K562 (cell line): ENCODE measurements around the gene USP48. TPM values are rescaled to one million over a fixed set of nuclear protein-coding genes. Genes with fewer than 3 reads are reported as not detected.
A peak's percentile ranks its signal among the peaks of the same experiment; 100 is the strongest.

Source experiments
- ARHGAP35 ChIP-seq: fragments of 450-650 bp; IDR thresholded peaks from 2 replicates; pipeline ENCODE4 v1.6.1; 2018; ENCODE audit not compliant: partially characterized antibody
- ARID2 ChIP-seq: fragments of 450-650 bp; IDR thresholded peaks from 2 replicates; pipeline ENCODE4 v1.6.1; 2017; ENCODE audit warnings: antibody characterized with exemption, mild to moderate bottlenecking
- CCAR2 ChIP-seq: fragments of 200-400 bp; formaldehyde crosslinking; IDR thresholded peaks from 2 replicates; pipeline ENCODE4 v1.6.1; 2017; ENCODE audit warnings: mild to moderate bottlenecking, low read depth, low read length
- DNMT1 ChIP-seq: fragments of 450-650 bp; IDR thresholded peaks from 2 replicates; pipeline ENCODE4 v1.6.1; 2016; ENCODE audit warnings: antibody characterized with exemption, mild to moderate bottlenecking
- E2F5 ChIP-seq: sonication (generic); formaldehyde crosslinking; IDR thresholded peaks from 2 replicates; pipeline ENCODE4 v1.8.0; 2022; ENCODE audit warnings: mild to moderate bottlenecking, missing genetic modification reagents
- ELF4 ChIP-seq: fragments of 450-650 bp; formaldehyde crosslinking; IDR thresholded peaks from 2 replicates; pipeline ENCODE4 v1.4.0; 2022; ENCODE audit warnings: missing genetic modification characterization
- FOXM1 ChIP-seq, 2 experiments: fragments of 450-650 bp in 1 of 2; sonication (generic) in 1 of 2; formaldehyde crosslinking in 1 of 2; IDR thresholded peaks; 2 replicates each; pipeline versions ENCODE4 v1.6.1 to v1.9.0; 2017 to 2022; ENCODE audit warnings: low read depth in 2 of 2, mild to moderate bottlenecking in 2 of 2, missing genetic modification reagents in 1 of 2, moderate library complexity in 1 of 2
- HBP1 ChIP-seq: fragments of 450-650 bp; formaldehyde crosslinking; IDR thresholded peaks from 2 replicates; pipeline ENCODE4 v1.4.0; 2022; ENCODE audit warnings: missing genetic modification characterization
- HIVEP1 ChIP-seq: fragments of 250-450 bp; sonication (Bioruptor Pico); IDR thresholded peaks from 2 replicates; pipeline ENCODE4 v1.4.0; 2020; ENCODE audit warnings: mild to moderate bottlenecking
- TAF9B ChIP-seq: fragments of 450-650 bp; IDR thresholded peaks from 2 replicates; pipeline ENCODE4 v1.6.1; 2018; ENCODE audit warnings: mild to moderate bottlenecking; ENCODE audit not compliant: partially characterized antibody
- ZNF197 ChIP-seq: fragments of 200-800 bp; sonication (Bioruptor generic); IDR thresholded peaks from 2 replicates; pipeline ENCODE4 v1.6.1; 2016; ENCODE audit warnings: low read depth, missing genetic modification characterization, missing compliant biosample characterization
- ZNF318 ChIP-seq, 2 experiments: fragments of 450-650 bp; IDR thresholded peaks; 2 replicates each; pipeline ENCODE4 v1.6.1; 2016; ENCODE audit warnings: mild to moderate bottlenecking in 2 of 2, borderline replicate concordance in 1 of 2, low read depth in 1 of 2, moderate library complexity in 1 of 2
- ZNF77 ChIP-seq: fragments of 250-450 bp; sonication (Bioruptor Pico); IDR thresholded peaks from 2 replicates; pipeline ENCODE4 v1.5.0; 2020
- ZSCAN29 ChIP-seq: fragments of 450-650 bp; IDR thresholded peaks from 2 replicates; pipeline ENCODE4 v1.6.1; 2017
- polyA plus RNA-seq, 8 experiments: library from polyadenylated mRNA; depleted of rRNA in 4 of 8; stranded (reverse) in 5 of 8; unstranded in 3 of 8; fragments of >200 nt; fragmentation: Nextera tagmentation in 2 of 8; fragmentation: Illumina TruSeq in 1 of 8; extraction: Ambion mirVana in 2 of 8; extraction: Trizol in 1 of 8; gene quantifications; 2 replicates each; pipeline versions ENCODE4 v1.2.1 to v1.2.3, GENCODE V29; 2011 to 2014; ENCODE audit warnings: inconsistent platforms in 1 of 8, missing spikeins in 1 of 8
- total RNA-seq, 7 experiments: library from RNA; depleted of rRNA in 6 of 7; stranded (reverse); fragments of >200 nt in 6 of 7; fragmentation: Illumina TruSeq in 2 of 7; extraction: Trizol in 2 of 7; gene quantifications; 2 replicates each; pipeline versions ENCODE4 v1.2.1 to v1.2.3, GENCODE V29; 2011 to 2021; ENCODE audit warnings: low replicate concordance in 1 of 7
- TF ChIP-seq, protein P1 (sequence below), 2 experiments: fragments of 450-650 bp; IDR thresholded peaks; 2 replicates each; pipeline ENCODE4 v1.6.1; 2016

The USP48 gene
- total and polyA plus RNA-seq, 9 of the 15 experiments (the other 6 are each of a cell fraction or from before 2014, with no cell fraction given) = 23.3 to 123 (median 106) TPM

- TF ChIP-seq ZNF318 (IDR thresholded peaks at IDR 0.05; ENCODE audit: borderline replicate concordance in 1 of 2, low read depth in 1 of 2) (no peak), TAF9B (no peak), ZNF77 (no peak), CCAR2 (no peak), ELF4 (CRISPR knock-in tag) (0 out of 2 replicates have a peak, but pooled peaks have one; percentile 39), HBP1 (CRISPR knock-in tag) (peak; percentile 76; the same call in 1 of the 2 replicates), ARID2 (0 out of 2 replicates have a peak, but pooled peaks have one; percentile 12), DNMT1 (no peak), ZNF197 (CRISPR knock-in tag) (no peak), E2F5 (CRISPR knock-in tag) (no peak), ZSCAN29 (no peak), ARHGAP35 (peak; percentile 15), HIVEP1 (CRISPR knock-in tag) (no peak), FOXM1 (IDR thresholded peaks at IDR 0.05; ENCODE audit: low read depth) (no peak), FOXM1 (CRISPR knock-in tag; IDR thresholded peaks at IDR 0.05; ENCODE audit: low read depth) (no peak)
- TF ChIP-seq, protein P1, sequence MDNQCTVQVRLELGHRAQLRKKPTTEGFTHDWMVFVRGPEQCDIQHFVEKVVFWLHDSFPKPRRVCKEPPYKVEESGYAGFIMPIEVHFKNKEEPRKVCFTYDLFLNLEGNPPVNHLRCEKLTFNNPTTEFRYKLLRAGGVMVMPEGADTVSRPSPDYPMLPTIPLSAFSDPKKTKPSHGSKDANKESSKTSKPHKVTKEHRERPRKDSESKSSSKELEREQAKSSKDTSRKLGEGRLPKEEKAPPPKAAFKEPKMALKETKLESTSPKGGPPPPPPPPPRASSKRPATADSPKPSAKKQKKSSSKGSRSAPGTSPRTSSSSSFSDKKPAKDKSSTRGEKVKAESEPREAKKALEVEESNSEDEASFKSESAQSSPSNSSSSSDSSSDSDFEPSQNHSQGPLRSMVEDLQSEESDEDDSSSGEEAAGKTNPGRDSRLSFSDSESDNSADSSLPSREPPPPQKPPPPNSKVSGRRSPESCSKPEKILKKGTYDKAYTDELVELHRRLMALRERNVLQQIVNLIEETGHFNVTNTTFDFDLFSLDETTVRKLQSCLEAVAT (IDR thresholded peaks at IDR 0.05) = 0 out of 4 replicates have a peak, but pooled peaks of 1 of the 2 experiments have one; percentile 38
These were observed 152.2 kb downstream of the USP48 start (continued) for GRCh38 chr1:21630571-21631343.
